SK-N-SH treated with all-trans-retinoic acid at 6 μM for 48 hours (cell line): ENCODE data around the gene LRRC36.

Experiments
- ATAC-seq: fragments of 200-7000 bp; cut with Tn5 transposase; 3 replicates; pipeline ENCODE4 v1.9.1; 2020; ENCODE audit warnings: mild to moderate bottlenecking, moderate library complexity
- ARNTL ChIP-seq: fragments of 450-650 bp; formaldehyde crosslinking; IDR thresholded peaks from 2 replicates; pipeline ENCODE4 v1.5.0; 2020; ENCODE audit warnings: low read depth, mild to moderate bottlenecking, moderate library complexity, borderline replicate concordance
- BACH2 ChIP-seq: fragments of 250-450 bp; sonication (Bioruptor Pico); IDR thresholded peaks from 2 replicates; pipeline ENCODE4 v1.9.0; 2021; ENCODE audit warnings: mild to moderate bottlenecking, borderline replicate concordance
- CSDC2 ChIP-seq: fragments of 250-450 bp; sonication (Bioruptor Pico); IDR thresholded peaks from 2 replicates; pipeline ENCODE4 v1.5.0; 2020; ENCODE audit warnings: mild to moderate bottlenecking, moderate library complexity
- ESRRG ChIP-seq: fragments of 250-450 bp; sonication (Bioruptor Pico); IDR thresholded peaks from 2 replicates; pipeline ENCODE4 v1.6.1; 2021; ENCODE audit warnings: mild to moderate bottlenecking
- GLIS3 ChIP-seq: fragments of 250-450 bp; sonication (Bioruptor Pico); IDR thresholded peaks from 2 replicates; pipeline ENCODE4 v1.5.0; 2020; ENCODE audit warnings: mild to moderate bottlenecking, moderate library complexity
- ISL1 ChIP-seq: fragments of 250-450 bp; sonication (Bioruptor Pico); IDR thresholded peaks from 2 replicates; pipeline ENCODE4 v2.1.2; 2022; ENCODE audit warnings: mild to moderate bottlenecking, moderate library complexity
- OSR1 ChIP-seq: fragments of 250-450 bp; sonication (Bioruptor Pico); IDR thresholded peaks from 2 replicates; pipeline ENCODE4 v1.8.0; 2022; ENCODE audit warnings: moderate library complexity, mild to moderate bottlenecking, inconsistent platforms
- PPARA ChIP-seq: fragments of 250-450 bp; sonication (Bioruptor Pico); IDR thresholded peaks from 2 replicates; pipeline ENCODE4 v1.5.0; 2020; ENCODE audit warnings: mild to moderate bottlenecking, borderline replicate concordance
- RARB ChIP-seq: fragments of 250-450 bp; sonication (Bioruptor Pico); IDR thresholded peaks from 2 replicates; pipeline ENCODE4 v1.8.0; 2021; ENCODE audit warnings: mild to moderate bottlenecking, moderate library complexity
- SNAI2 ChIP-seq: fragments of 250-450 bp; sonication (Bioruptor Pico); IDR thresholded peaks from 2 replicates; pipeline ENCODE4 v1.5.0; 2020; ENCODE audit warnings: mild to moderate bottlenecking, moderate library complexity
- TCF4 ChIP-seq: fragments of 250-450 bp; sonication (Bioruptor Pico); IDR thresholded peaks from 2 replicates; pipeline ENCODE4 v1.8.0; 2021; ENCODE audit warnings: mild to moderate bottlenecking, moderate library complexity, borderline replicate concordance
- TOX ChIP-seq: fragments of 250-450 bp; sonication (Bioruptor Pico); IDR thresholded peaks from 2 replicates; pipeline ENCODE4 v1.8.0; 2021; ENCODE audit warnings: mild to moderate bottlenecking, moderate library complexity, borderline replicate concordance
- ZC3H10 ChIP-seq: fragments of 250-450 bp; sonication (Bioruptor Pico); IDR thresholded peaks from 2 replicates; pipeline ENCODE4 v1.5.1; 2021; ENCODE audit warnings: mild to moderate bottlenecking, moderate library complexity
- ZFP3 ChIP-seq: fragments of 250-450 bp; sonication (Bioruptor Pico); IDR thresholded peaks from 2 replicates; pipeline ENCODE4 v1.5.0; 2020; ENCODE audit warnings: mild to moderate bottlenecking, moderate library complexity
- ZFP30 ChIP-seq: fragments of 450-650 bp; formaldehyde crosslinking; IDR thresholded peaks from 2 replicates; pipeline ENCODE4 v1.5.0; 2022; ENCODE audit warnings: mild to moderate bottlenecking, moderate library complexity
- ZNF565 ChIP-seq: fragments of 450-650 bp; formaldehyde crosslinking; conservative IDR thresholded peaks from 2 replicates; pipeline ENCODE4 v1.5.0; 2020; ENCODE audit warnings: low read depth, mild to moderate bottlenecking, moderate library complexity
- ZNF70 ChIP-seq: fragments of 450-650 bp; formaldehyde crosslinking; IDR thresholded peaks from 2 replicates; pipeline ENCODE4 v1.5.0; 2020; ENCODE audit warnings: mild to moderate bottlenecking, moderate library complexity
- ZNF8 ChIP-seq: fragments of 450-650 bp; formaldehyde crosslinking; IDR thresholded peaks from 2 replicates; pipeline ENCODE4 v1.5.0; 2020; ENCODE audit warnings: mild to moderate bottlenecking, moderate library complexity
- TF ChIP-seq, protein P1 (sequence below): fragments of 250-450 bp; sonication (Bioruptor Pico); IDR thresholded peaks from 2 replicates; pipeline ENCODE4 v1.8.0; 2020; ENCODE audit warnings: mild to moderate bottlenecking, moderate library complexity, borderline replicate concordance
- TF ChIP-seq, protein P2 (sequence below): fragments of 250-450 bp; sonication (Bioruptor Pico); IDR thresholded peaks from 2 replicates; pipeline ENCODE4 v1.5.0; 2020; ENCODE audit warnings: mild to moderate bottlenecking, moderate library complexity
- TF ChIP-seq, protein P3 (sequence below): fragments of 250-450 bp; sonication (Bioruptor Pico); IDR thresholded peaks from 2 replicates; pipeline ENCODE4 v1.8.0; 2021; ENCODE audit warnings: low read depth, mild to moderate bottlenecking, moderate library complexity, borderline replicate concordance
- TF ChIP-seq, protein P4 (sequence below): fragments of 250-450 bp; sonication (Bioruptor Pico); IDR thresholded peaks from 2 replicates; pipeline ENCODE4 v1.5.1; 2020; ENCODE audit warnings: low read depth, mild to moderate bottlenecking, moderate library complexity

The LRRC36 gene

DNA sequence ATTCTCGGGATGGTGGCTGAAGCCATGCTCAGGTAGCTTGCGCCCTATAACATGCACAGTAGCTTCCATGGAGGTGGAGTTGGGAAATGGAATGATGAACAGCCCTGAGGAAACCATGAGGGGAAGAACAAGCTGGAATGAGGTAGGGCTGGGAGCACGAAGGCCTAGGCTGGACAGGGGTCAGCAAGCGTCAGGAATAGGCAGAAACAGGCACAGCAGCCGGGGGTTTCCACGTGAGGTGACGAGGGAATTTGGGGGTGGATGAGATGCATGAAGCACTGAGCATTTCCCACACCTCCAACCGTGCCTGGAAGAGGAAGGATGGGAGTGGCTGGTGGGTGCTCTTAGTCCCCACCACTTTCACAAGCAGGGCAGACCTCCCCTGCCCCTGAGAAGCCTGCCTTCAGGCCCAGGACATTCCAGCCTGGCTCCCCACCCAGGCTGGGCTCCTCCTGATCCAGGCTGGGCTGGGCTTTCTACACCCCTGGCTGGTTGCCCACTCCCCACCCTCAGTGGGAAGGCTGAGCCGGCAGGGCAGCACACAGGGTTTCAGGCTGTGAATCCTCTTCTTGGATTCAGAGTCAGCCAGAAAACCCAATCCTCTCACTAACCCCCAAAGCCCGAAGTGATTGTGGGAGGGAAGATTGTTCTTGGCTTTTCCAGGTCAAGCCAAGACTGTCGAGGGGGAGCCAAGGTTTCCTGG lies 25.4 kb upstream of the LRRC36 start:
- ATAC-seq: no peak
- TF ChIP-seq ESRRG: no peak
- no peak for TF ChIP-seq ZFP3 (CRISPR knock-in tag)
- no peak for TF ChIP-seq ZFP30 (CRISPR knock-in tag)
- TF ChIP-seq CSDC2 (CRISPR knock-in tag): no peak
- TF ChIP-seq PPARA (CRISPR knock-in tag): no peak
- no peak for TF ChIP-seq RARB (CRISPR knock-in tag)
- TF ChIP-seq SNAI2 (CRISPR knock-in tag): no peak
- TF ChIP-seq, protein P1, sequence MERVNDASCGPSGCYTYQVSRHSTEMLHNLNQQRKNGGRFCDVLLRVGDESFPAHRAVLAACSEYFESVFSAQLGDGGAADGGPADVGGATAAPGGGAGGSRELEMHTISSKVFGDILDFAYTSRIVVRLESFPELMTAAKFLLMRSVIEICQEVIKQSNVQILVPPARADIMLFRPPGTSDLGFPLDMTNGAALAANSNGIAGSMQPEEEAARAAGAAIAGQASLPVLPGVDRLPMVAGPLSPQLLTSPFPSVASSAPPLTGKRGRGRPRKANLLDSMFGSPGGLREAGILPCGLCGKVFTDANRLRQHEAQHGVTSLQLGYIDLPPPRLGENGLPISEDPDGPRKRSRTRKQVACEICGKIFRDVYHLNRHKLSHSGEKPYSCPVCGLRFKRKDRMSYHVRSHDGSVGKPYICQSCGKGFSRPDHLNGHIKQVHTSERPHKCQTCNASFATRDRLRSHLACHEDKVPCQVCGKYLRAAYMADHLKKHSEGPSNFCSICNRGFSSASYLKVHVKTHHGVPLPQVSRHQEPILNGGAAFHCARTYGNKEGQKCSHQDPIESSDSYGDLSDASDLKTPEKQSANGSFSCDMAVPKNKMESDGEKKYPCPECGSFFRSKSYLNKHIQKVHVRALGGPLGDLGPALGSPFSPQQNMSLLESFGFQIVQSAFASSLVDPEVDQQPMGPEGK (CRISPR knock-in tag): no peak
- TF ChIP-seq, protein P2, sequence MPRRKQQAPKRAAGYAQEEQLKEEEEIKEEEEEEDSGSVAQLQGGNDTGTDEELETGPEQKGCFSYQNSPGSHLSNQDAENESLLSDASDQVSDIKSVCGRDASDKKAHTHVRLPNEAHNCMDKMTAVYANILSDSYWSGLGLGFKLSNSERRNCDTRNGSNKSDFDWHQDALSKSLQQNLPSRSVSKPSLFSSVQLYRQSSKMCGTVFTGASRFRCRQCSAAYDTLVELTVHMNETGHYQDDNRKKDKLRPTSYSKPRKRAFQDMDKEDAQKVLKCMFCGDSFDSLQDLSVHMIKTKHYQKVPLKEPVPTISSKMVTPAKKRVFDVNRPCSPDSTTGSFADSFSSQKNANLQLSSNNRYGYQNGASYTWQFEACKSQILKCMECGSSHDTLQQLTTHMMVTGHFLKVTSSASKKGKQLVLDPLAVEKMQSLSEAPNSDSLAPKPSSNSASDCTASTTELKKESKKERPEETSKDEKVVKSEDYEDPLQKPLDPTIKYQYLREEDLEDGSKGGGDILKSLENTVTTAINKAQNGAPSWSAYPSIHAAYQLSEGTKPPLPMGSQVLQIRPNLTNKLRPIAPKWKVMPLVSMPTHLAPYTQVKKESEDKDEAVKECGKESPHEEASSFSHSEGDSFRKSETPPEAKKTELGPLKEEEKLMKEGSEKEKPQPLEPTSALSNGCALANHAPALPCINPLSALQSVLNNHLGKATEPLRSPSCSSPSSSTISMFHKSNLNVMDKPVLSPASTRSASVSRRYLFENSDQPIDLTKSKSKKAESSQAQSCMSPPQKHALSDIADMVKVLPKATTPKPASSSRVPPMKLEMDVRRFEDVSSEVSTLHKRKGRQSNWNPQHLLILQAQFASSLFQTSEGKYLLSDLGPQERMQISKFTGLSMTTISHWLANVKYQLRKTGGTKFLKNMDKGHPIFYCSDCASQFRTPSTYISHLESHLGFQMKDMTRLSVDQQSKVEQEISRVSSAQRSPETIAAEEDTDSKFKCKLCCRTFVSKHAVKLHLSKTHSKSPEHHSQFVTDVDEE: no peak
- TF ChIP-seq, protein P3, sequence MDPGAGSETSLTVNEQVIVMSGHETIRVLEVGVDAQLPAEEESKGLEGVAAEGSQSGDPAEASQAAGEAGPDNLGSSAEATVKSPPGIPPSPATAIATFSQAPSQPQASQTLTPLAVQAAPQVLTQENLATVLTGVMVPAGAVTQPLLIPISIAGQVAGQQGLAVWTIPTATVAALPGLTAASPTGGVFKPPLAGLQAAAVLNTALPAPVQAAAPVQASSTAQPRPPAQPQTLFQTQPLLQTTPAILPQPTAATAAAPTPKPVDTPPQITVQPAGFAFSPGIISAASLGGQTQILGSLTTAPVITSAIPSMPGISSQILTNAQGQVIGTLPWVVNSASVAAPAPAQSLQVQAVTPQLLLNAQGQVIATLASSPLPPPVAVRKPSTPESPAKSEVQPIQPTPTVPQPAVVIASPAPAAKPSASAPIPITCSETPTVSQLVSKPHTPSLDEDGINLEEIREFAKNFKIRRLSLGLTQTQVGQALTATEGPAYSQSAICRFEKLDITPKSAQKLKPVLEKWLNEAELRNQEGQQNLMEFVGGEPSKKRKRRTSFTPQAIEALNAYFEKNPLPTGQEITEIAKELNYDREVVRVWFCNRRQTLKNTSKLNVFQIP (CRISPR knock-in tag): no peak
- TF ChIP-seq TOX (CRISPR knock-in tag): no peak
- TF ChIP-seq ARNTL (CRISPR knock-in tag): no peak
- no peak for TF ChIP-seq OSR1 (CRISPR knock-in tag)
- no peak for TF ChIP-seq TCF4 (CRISPR knock-in tag)
- TF ChIP-seq, protein P4, sequence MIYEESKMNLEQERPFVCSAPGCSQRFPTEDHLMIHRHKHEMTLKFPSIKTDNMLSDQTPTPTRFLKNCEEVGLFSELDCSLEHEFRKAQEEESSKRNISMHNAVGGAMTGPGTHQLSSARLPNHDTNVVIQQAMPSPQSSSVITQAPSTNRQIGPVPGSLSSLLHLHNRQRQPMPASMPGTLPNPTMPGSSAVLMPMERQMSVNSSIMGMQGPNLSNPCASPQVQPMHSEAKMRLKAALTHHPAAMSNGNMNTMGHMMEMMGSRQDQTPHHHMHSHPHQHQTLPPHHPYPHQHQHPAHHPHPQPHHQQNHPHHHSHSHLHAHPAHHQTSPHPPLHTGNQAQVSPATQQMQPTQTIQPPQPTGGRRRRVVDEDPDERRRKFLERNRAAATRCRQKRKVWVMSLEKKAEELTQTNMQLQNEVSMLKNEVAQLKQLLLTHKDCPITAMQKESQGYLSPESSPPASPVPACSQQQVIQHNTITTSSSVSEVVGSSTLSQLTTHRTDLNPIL (CRISPR knock-in tag): no peak
- no peak for TF ChIP-seq ISL1 (CRISPR knock-in tag)
- no peak for TF ChIP-seq GLIS3 (CRISPR knock-in tag)
- TF ChIP-seq ZNF8: no peak
- TF ChIP-seq BACH2 (CRISPR knock-in tag): no peak
- no peak for TF ChIP-seq ZNF565

DNA sequence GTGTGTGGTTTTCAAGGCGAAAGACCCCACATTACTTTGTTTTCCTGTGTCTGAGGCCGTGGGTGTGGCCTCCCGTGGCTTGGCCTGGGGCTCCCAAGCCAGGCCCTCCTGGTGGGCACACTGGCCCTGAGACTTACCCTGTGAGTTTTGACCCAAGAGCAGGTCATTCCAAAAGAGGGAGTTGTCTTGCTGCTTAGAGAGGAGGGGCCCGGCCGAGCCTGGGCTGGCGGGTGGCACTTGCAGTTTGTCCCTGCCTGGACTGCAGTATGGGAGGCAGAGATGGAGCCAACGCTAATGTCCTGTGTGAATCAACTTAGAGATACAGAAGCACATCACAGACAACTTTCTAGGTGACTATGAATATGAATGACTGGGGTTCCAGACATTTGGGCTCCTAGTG lies 24.5 kb upstream of the LRRC36 start:
- TF ChIP-seq ZNF70 (CRISPR knock-in tag) (no peak), TOX (CRISPR knock-in tag) (no peak), ZC3H10 (no peak), ISL1 (CRISPR knock-in tag) (no peak)
- TF ChIP-seq, protein P4 (CRISPR knock-in tag): no peak
- TF ChIP-seq, all 23 proteins: peak for 0
- ATAC-seq: no peak

DNA sequence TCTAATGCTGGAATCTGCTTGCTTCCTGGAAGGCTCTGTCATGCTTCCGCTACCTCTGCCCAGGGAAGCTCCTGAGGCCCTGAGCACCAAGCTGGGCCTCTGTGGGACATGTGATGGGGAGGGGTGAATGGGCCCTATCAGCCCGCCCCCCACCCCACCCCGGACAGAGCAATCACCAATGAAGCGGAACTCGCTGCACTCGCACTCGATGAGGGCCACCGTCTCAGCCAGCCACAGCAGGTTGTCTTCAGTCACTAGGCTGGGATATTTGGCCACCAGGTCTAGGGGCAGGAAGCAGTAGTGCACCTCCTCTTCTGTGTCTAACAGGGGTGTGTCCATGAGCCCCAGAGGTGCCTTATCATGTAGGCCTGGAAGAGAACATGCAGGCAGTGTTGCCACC lies 23.6 kb upstream of the LRRC36 start:
- ATAC-seq: no peak
- TF ChIP-seq PPARA (CRISPR knock-in tag): no peak
- no peak for TF ChIP-seq ZNF565
- TF ChIP-seq TCF4 (CRISPR knock-in tag): no peak
- TF ChIP-seq, protein P4 (CRISPR knock-in tag): no peak
- TF ChIP-seq BACH2 (CRISPR knock-in tag): no peak
- TF ChIP-seq, protein P2: no peak
- TF ChIP-seq, protein P1 (CRISPR knock-in tag): no peak
